Activated naive CD4-positive, alpha-beta T cell treated with anti-CD3 and anti-CD28 coated beads, Interleukin-2, amount 10 ng/mL, durations not matched to agents 7 days and 5 days (primary cell): ENCODE measurements around the gene UGT1A1.

ENCODE experiments used
- CTCF ChIA-PET: fragments of 350-600 bp; sonication (Branson Sonifier 250); formaldehyde crosslinking; loops from one replicate; lab custom pipeline; 2021; ENCODE audit warnings: antibody characterized with exemption; lab: Charles Lee
- DNase-seq: peaks from one replicate; pipeline ENCODE4 v3.0.0-alpha.2; 2020
- H3K27ac Mint-ChIP-seq: one replicate; pipeline ENCODE4 v1.8.0; 2021; ENCODE audit warnings: mild to moderate bottlenecking, moderate library complexity, mixed read lengths
- H3K27me3 Mint-ChIP-seq: one replicate; pipeline ENCODE4 v1.8.0; 2021; ENCODE audit warnings: mild to moderate bottlenecking, mixed read lengths
- H3K36me3 Mint-ChIP-seq: one replicate; pipeline ENCODE4 v1.8.0; 2021; ENCODE audit warnings: mixed read lengths
- H3K4me1 Mint-ChIP-seq: one replicate; pipeline ENCODE4 v1.8.0; 2021; ENCODE audit warnings: mixed read lengths
- H3K4me3 Mint-ChIP-seq: one replicate; pipeline ENCODE4 v1.8.0; 2021; ENCODE audit warnings: mild to moderate bottlenecking, moderate library complexity, mixed read lengths
- H3K9me3 Mint-ChIP-seq: one replicate; pipeline ENCODE4 v1.8.0; 2021; ENCODE audit warnings: mixed read lengths

The UGT1A1 gene

DNA sequence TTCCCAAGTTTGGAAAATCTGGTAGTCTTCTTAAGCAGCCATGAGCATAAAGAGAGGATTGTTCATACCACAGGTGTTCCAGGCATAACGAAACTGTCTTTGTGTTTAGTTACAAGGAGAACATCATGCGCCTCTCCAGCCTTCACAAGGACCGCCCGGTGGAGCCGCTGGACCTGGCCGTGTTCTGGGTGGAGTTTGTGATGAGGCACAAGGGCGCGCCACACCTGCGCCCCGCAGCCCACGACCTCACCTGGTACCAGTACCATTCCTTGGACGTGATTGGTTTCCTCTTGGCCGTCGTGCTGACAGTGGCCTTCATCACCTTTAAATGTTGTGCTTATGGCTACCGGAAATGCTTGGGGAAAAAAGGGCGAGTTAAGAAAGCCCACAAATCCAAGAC lies 12.1 kb downstream of the UGT1A1 start:
- peaks cover 4% of the 10 kb centered on the region for H3K9me3 Mint-ChIP-seq
- H3K36me3 Mint-ChIP-seq = no peaks in the 10 kb centered on the region
- CTCF ChIA-PET = no interaction called here
- H3K4me1 Mint-ChIP-seq = no peaks in the 10 kb centered on the region
- no peak for DNase-seq
- H3K27me3 Mint-ChIP-seq = peaks cover 9% of the 10 kb centered on the region
- H3K4me3 Mint-ChIP-seq = no peak overlapping the region
- no peak overlapping the region for H3K27ac Mint-ChIP-seq

DNA sequence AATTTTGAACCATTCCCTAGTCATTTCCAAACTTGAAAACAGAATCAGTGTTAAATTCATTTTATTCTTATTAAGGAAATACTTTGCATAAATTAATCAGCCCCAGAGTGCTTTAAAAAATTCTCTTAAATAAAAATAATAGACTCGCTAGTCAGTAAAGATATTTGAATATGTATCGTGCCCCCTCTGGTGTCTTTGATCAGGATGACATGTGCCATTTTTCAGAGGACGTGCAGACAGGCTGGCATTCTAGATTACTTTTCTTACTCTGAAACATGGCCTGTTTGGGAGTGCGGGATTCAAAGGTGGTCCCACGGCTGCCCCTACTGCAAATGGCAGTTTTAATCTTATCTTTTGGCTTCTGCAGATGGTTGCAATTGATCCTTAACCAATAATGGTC lies 12.5 kb downstream of the UGT1A1 start:
- H3K27me3 Mint-ChIP-seq = peaks cover 9% of the 10 kb centered on the region
- no peak for DNase-seq

DNA sequence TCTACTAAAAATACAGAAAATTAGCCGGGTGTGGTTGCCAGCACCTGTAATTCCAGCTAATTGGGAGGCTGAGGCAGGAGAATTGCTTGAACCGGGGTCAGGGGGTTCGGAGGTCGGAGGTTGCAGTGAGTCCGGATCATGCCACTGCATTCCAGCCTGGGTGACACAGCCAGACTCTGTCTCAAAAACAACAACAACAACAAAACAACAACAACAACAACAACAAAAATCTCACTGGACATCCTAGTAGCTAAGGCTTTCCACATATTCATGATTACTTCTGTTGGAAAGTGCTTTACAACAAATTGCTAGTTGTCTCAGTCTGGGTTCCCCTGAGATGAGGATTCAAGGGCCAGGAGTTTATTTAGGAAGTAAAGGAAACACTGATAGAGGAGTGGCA lies 13.8 kb downstream of the UGT1A1 start:
- Mint-ChIP-seq H3K4me3 (no peak overlapping the region), H3K36me3 (no peaks in the 10 kb centered on the region), H3K27me3 (peaks cover 9% of the 10 kb centered on the region), H3K27ac (no peak overlapping the region), H3K4me1 (no peaks in the 10 kb centered on the region), H3K9me3 (peaks cover 4% of the 10 kb centered on the region)
- CTCF ChIA-PET = no interaction called here
- no peak for DNase-seq

More for the DNA sequence above, 12.5 kb downstream of the UGT1A1 start:
- Mint-ChIP-seq H3K27ac (no peak overlapping the region), H3K36me3 (no peaks in the 10 kb centered on the region), H3K9me3 (peaks cover 4% of the 10 kb centered on the region), H3K4me1 (no peaks in the 10 kb centered on the region), H3K4me3 (no peak overlapping the region)
- CTCF ChIA-PET = no interaction called here

DNA sequence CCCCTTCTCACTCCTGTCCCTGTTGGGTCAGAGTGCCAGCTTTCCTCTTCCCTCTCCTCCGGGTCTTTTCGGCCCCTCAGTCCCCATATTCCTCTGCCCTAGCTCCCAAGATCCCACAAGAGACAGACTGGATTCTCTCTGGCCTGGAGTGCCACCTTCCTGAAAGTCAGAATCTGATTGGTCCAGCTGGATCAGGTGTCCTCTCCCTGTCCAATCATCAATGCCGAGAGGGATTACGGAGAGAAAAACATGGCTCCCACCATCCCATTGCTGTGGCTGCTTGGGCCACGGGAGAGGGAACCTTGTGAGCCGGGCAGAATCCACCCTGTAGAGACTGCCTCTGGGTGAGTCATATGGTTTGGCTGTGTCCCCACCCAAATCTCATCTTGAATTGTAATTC lies 15.3 kb downstream of the UGT1A1 start:
- Mint-ChIP-seq H3K9me3 (peaks cover 4% of the 10 kb centered on the region), H3K27me3 (peaks cover 9% of the 10 kb centered on the region), H3K27ac (no peak overlapping the region), H3K4me3 (no peak overlapping the region), H3K36me3 (no peaks in the 10 kb centered on the region), H3K4me1 (no peaks in the 10 kb centered on the region)
- CTCF ChIA-PET = no interaction called here
- DNase-seq = no peak

DNA sequence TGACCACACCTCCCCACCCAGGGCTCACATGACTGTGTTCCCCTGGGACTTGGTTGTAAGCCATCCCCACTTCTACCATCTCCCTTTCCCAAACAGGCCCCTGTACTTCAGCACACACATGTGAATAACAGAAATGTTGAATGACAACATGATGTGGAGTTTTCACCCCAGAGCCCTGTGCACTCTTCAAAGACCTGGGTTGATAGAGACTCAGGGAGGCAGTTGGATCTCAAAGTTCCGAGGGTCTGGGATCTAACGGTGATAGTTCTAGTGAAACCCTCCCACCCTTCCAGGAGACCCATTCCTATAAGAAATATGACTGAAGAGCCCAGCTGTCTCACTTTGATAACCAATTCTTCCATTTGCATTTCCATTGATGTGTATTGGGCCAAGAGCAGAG lies 18.0 kb downstream of the UGT1A1 start, which contains the start of gene MROH2A:
Gene MROH2A, plus strand, starts transcription at position 301 of the 400 bp plus-strand sequence. CDS start 1,029 bp downstream, outside the sequence.
- Mint-ChIP-seq H3K4me3 (no peak within 1 kb of the TSS), H3K27ac (no peak within 1 kb of the TSS), H3K4me1 (no peaks in the 10 kb centered on the region), H3K9me3 (peaks cover 4% of the 10 kb centered on the region), H3K36me3 (no peaks in the 10 kb centered on the region), H3K27me3 (peaks cover 4% of the 10 kb centered on the region)
- no peak for DNase-seq
- CTCF ChIA-PET = no interaction called here

DNA sequence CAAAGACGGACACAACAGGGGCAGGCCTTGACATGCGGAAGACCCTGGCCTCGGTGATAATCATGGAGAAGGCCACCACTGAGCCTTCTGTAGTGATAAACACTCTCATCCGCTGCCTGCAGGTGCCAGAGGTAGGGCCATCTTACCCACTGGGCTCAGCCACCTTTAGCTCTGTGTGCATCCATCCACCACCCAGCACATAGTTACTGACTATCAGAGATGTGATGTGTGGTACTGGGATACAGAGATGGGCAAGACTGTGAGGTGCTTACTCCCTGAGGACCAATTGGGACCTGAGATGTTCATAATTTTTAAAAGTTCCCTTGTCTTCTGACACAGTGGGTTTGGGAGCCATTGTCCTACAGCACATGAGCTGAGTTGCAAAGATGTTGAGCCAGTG lies 19.7 kb downstream of the UGT1A1 start:
- H3K27ac Mint-ChIP-seq = no peak overlapping the region
- DNase-seq = no peak
- H3K9me3 Mint-ChIP-seq = peaks cover 4% of the 10 kb centered on the region
- no peaks in the 10 kb centered on the region for H3K4me1 Mint-ChIP-seq
- CTCF ChIA-PET = no interaction called here
- no peak overlapping the region for H3K4me3 Mint-ChIP-seq
- H3K27me3 Mint-ChIP-seq = peaks cover 4% of the 10 kb centered on the region
- H3K36me3 Mint-ChIP-seq = no peaks in the 10 kb centered on the region

DNA sequence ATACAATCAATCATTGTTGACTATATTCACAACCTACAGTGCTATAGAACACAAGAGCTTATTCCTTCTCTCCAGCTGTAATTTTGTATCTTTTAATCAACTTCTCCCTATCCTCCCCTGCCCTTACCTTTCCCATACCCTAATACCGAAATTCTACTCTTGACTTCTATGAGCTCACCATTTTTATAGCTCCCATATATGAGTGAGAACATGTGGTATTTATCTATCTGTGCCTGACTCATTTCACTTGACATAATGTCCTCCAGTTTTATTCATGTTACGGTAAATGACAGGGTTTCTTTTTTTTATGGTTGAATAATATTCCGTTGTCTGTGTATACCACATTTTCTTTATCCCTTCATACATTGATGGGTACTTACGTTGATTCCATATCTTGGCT lies 20.7 kb downstream of the UGT1A1 start:
- CTCF ChIA-PET = interaction anchor here (0.6 kb wide), 1 partner anchor 1066 kb away, joined by 4 read pairs; no protein-coding TSS in a partner anchor
- no peaks in the 10 kb centered on the region for H3K27me3 Mint-ChIP-seq

DNA sequence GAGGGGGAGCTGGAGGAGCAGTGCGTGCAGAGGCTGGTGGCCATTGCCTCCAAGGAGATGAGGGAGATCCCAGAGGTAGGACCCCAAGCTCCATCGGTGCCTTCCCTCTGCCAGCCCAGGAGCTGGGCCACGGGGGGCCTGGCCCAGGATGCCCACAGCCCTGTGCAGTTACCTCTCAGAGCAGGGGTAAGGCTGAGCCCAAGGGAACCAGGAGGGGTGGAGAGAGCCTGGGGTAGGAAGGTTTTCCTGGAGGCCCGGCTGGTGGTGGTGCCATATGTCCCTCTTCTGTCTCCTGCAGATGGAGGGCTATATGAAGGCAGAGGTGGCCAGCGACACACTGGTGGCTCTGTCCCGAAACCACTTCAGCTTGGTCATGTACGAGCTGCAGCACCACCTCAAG lies 29.5 kb downstream of the UGT1A1 start:
- H3K9me3 Mint-ChIP-seq = no peaks in the 10 kb centered on the region
- H3K36me3 Mint-ChIP-seq = no peaks in the 10 kb centered on the region
- no peak for DNase-seq
- H3K4me3 Mint-ChIP-seq = no peak overlapping the region
- CTCF ChIA-PET = no interaction called here
- H3K27me3 Mint-ChIP-seq = no peaks in the 10 kb centered on the region
- no peaks in the 10 kb centered on the region for H3K4me1 Mint-ChIP-seq
- H3K27ac Mint-ChIP-seq = no peak overlapping the region

More for the DNA sequence above, 20.7 kb downstream of the UGT1A1 start:
- Mint-ChIP-seq H3K27ac (no peak overlapping the region), H3K4me1 (no peaks in the 10 kb centered on the region), H3K36me3 (no peaks in the 10 kb centered on the region), H3K9me3 (peaks cover 4% of the 10 kb centered on the region), H3K4me3 (no peak overlapping the region)
- DNase-seq = no peak

DNA sequence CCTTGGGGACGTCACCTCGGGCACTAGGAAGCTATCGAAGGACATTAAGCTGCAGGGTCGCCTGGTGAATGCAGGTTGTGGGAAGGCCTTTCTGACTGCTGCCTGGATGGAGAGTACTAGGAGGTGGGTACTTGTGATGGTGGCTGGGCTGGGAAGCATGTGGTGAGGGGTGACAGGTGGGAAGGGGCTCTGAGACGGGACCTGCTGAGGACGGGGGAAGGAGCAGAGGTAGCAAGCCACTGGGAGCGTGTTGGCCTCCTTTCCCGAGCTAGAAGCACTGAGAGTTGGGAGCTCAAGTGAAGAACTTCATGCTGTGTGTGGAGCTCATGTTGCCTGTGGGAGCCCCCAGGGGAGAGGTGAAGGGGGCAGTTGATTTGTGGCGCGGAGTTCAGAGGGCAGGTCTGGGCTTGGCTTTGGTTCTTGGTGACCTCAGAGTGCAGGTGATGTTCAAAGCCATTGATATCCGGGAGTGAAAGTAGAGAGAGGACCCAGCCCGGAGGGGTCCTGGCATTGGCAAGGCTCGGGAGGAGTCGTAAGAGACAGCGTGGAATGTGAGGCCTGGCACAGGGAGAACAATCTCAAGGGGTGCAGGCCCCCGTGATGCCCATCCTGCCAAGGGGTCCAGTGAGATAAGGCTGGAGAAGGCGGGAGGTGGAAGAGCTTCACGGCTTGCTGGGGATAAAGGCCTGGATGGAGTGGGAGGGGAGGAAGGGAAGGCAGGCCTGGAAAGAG lies 31.2 kb downstream of the UGT1A1 start:
- Mint-ChIP-seq H3K36me3 (no peaks in the 10 kb centered on the region), H3K27ac (no peak overlapping the region), H3K9me3 (no peaks in the 10 kb centered on the region), H3K4me3 (no peak overlapping the region), H3K4me1 (no peaks in the 10 kb centered on the region), H3K27me3 (no peaks in the 10 kb centered on the region)
- no peak for DNase-seq
- CTCF ChIA-PET = no interaction called here

DNA sequence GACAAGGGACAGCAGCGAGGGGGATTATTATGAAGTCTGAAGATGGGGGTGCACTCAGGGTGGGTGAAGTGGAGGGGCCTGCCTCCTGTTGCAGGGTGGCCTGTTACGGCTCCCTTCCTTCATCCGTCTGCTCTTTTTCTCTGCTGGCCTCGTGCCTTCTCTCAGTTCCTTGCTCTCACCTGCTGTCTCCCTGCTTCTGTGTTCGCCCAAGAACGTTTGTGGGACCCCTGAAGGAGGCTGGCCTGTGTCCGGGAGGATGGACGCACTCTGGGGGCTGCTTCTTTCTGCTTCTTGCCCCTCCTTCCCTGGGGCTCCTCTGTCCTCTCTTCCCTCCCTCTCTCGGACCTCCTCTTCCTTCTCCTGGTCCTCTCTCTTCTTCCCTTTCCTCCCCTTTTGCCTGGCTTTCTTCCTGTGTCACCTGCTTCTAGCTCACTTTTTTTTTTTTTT lies 31.8 kb downstream of the UGT1A1 start:
- no peak for DNase-seq
- Mint-ChIP-seq H3K27me3 (no peaks in the 10 kb centered on the region), H3K27ac (no peak overlapping the region), H3K36me3 (no peaks in the 10 kb centered on the region), H3K4me3 (no peak overlapping the region), H3K4me1 (no peaks in the 10 kb centered on the region), H3K9me3 (no peaks in the 10 kb centered on the region)
- CTCF ChIA-PET = no interaction called here

DNA sequence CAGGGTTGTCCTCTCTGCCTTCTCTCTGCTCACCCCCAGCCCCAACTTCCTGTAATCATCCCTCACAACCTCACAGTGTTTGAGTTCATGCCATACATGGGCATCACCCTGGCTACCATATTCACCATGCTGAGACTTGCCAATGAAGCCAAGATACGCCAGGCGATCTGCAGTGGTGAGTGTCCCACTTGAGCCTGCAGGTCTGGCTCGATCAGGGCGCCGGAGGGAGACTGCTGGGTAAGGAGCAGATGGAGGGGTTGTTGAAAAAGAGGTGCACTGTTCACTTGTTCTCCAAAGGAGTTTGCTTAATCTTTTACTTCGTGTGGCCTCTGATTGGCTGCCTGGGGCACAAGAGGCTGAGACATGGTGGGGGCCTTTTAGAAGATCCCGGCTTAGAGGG lies 32.6 kb downstream of the UGT1A1 start:
- H3K4me3 Mint-ChIP-seq = no peak overlapping the region
- CTCF ChIA-PET = no interaction called here

DNA sequence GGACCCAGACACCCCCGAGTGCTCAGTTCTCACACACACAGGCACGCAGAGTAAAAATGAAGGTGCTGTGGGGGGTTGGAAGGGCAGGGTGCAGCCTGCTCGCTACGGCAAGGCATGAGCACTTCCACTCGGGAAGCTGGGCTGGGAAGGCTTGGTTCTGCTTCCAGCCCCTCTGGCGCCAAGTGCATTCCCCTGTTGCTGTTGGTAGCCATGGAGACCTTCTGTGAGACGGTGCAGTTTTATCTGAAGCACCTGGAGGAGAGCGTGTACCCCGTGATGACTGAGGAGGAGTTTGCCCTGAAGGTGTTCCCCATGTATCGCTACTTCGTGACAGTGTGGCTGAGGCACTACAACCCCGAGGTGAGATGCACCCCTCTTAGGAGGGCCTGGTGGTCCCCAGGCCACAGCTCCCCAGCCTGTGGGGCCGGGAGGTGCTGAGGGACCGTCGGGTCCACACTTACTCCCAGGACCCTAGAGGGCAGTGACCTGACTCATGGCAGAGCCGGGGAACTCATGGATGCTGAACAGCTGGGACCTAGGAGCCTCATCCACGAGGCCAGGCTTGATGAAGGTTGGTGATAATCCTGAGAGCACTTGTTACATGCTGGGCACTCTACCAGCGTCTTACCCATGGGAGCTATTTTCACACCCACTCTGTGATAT lies 33.5 kb downstream of the UGT1A1 start:
- Mint-ChIP-seq H3K4me1 (no peaks in the 10 kb centered on the region), H3K27ac (no peak overlapping the region), H3K36me3 (no peaks in the 10 kb centered on the region), H3K27me3 (peaks cover 1% of the 10 kb centered on the region), H3K9me3 (no peaks in the 10 kb centered on the region), H3K4me3 (no peak overlapping the region)
- no peak for DNase-seq
- CTCF ChIA-PET = no interaction called here

More for the DNA sequence above, 32.6 kb downstream of the UGT1A1 start:
- Mint-ChIP-seq H3K4me1 (no peaks in the 10 kb centered on the region), H3K27me3 (no peaks in the 10 kb centered on the region), H3K9me3 (no peaks in the 10 kb centered on the region), H3K27ac (no peak overlapping the region), H3K36me3 (no peaks in the 10 kb centered on the region)
- DNase-seq = no peak

DNA sequence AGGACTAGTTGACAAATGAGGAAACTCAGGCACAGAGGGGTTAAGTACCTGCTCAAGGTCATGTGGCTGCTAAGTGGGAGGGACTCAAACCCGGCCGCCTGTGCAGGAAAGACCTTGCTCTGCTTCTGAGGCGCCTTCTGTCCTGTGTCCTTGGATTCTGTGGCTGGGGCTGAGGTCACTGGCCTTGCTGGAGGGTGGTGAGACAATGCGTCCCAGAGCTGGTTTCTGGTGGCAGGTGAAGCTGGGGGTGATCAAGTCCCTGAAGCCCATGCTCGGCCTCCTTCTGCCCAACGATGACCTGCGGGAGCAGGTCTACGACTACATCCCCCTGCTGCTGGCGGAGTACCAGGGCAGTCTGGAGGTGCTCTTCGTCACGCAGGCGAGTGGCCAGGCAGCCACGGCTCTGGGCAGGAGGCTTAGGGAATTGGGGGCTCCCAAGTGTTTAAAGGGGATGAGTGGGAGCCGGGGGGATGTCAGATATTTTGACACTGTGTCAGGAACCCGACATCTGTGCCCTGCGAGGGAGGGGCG lies 34.1 kb downstream of the UGT1A1 start:
- Mint-ChIP-seq H3K27ac (no peak overlapping the region), H3K36me3 (no peaks in the 10 kb centered on the region), H3K9me3 (no peaks in the 10 kb centered on the region), H3K4me1 (no peaks in the 10 kb centered on the region), H3K4me3 (no peak overlapping the region), H3K27me3 (peaks cover 6% of the 10 kb centered on the region)
- DNase-seq = no peak
- CTCF ChIA-PET = no interaction called here

DNA sequence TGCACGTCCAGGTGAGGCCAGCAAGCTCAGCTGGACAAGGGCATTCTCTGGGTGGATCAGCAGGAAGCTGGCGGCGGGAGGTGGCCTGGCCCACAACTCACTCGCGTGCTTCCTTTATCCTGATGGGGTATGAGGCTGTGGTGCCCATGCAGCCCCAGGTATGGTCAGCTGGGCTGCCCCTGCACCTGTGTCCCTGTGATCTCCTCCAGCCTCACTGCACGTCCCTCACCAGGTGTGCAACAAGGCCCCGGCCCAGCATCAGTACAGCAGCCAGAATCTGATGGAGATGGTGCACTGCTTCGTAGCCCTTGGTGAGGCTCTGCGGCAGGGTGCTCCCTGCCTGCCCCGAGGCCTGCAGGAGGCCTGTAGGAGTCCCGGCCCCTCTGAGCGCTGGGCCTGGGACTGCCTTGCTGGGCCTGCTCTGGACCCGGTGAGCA lies 35.7 kb downstream of the UGT1A1 start:
- no peak for DNase-seq
- no peaks in the 10 kb centered on the region for H3K4me1 Mint-ChIP-seq
- H3K27ac Mint-ChIP-seq = no peak overlapping the region
- no peaks in the 10 kb centered on the region for H3K36me3 Mint-ChIP-seq
- no peak overlapping the region for H3K4me3 Mint-ChIP-seq
- CTCF ChIA-PET = no interaction called here
- no peaks in the 10 kb centered on the region for H3K9me3 Mint-ChIP-seq
- peaks cover 6% of the 10 kb centered on the region for H3K27me3 Mint-ChIP-seq

DNA sequence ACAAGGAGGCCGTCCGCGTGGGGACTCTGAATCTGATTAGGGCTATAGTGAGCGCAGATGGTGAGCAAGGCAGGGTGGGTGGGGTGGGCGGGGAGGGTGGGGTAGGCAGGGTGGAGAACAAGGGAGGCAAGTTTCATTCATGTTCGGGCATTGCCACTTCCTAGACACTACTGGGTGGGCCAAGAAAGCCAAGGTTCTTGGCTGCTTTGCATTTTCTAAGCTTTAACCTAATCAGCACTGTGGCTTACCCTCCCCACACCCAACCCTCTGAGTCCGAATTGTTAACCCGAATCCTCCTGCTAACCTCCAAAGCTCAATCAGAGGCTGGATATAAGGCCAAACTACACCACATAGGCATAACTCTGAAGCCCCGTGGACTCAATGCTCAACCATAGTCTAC lies 36.2 kb downstream of the UGT1A1 start:
- Mint-ChIP-seq H3K27ac (no peak overlapping the region), H3K36me3 (no peaks in the 10 kb centered on the region), H3K9me3 (no peaks in the 10 kb centered on the region), H3K4me1 (no peaks in the 10 kb centered on the region), H3K27me3 (peaks cover 6% of the 10 kb centered on the region), H3K4me3 (no peak overlapping the region)
- CTCF ChIA-PET = no interaction called here
- DNase-seq = no peak
